Neutrophil (primary cell): ENCODE results near the gene COLEC12.

Experiments
- H3K27ac ChIP-seq: fragments of 200-600 bp; sonication (generic); 2 replicates; pipeline ENCODE4 v1.5.1; 2016; ENCODE audit warnings: mild to moderate bottlenecking, moderate library complexity
- H3K27me3 ChIP-seq: fragments of 200-600 bp; sonication (generic); 2 replicates; pipeline ENCODE4 v1.6.0; 2016; ENCODE audit warnings: mild to moderate bottlenecking
- H3K36me3 ChIP-seq: fragments of 200-600 bp; sonication (generic); 2 replicates; pipeline ENCODE4 v1.5.1; 2017
- H3K4me1 ChIP-seq, 2 experiments: fragments of 200-600 bp in 1 of 2; sonication (generic) in 1 of 2; 1 replicate in 1 of 2; 2 replicates in 1 of 2; pipeline versions ENCODE4 v1.5.1 to v1.6.1; 2013 to 2016; ENCODE audit warnings: low read depth in 1 of 2, low read length in 1 of 2, mild to moderate bottlenecking in 1 of 2, moderate library complexity in 1 of 2; ENCODE audit not compliant: control insufficient read depth in 1 of 2, insufficient read depth in 1 of 2
- H3K4me3 ChIP-seq, 2 experiments: fragments of 200-600 bp in 1 of 2; sonication (generic) in 1 of 2; 1 replicate in 1 of 2; 2 replicates in 1 of 2; pipeline ENCODE4 v1.5.1; 2013 to 2016; ENCODE audit warnings: low read depth in 1 of 2, low read length in 1 of 2, mild to moderate bottlenecking in 1 of 2, moderate library complexity in 1 of 2
- H3K9me3 ChIP-seq: fragments of 200-600 bp; sonication (generic); 2 replicates; pipeline ENCODE4 v1.5.1; 2016
- TF ChIP-seq, protein P1 (sequence below): fragments of 200-600 bp; sonication (generic); IDR thresholded peaks from 2 replicates; pipeline ENCODE4 v1.5.1; 2016; ENCODE audit warnings: antibody characterized with exemption

The COLEC12 gene

DNA sequence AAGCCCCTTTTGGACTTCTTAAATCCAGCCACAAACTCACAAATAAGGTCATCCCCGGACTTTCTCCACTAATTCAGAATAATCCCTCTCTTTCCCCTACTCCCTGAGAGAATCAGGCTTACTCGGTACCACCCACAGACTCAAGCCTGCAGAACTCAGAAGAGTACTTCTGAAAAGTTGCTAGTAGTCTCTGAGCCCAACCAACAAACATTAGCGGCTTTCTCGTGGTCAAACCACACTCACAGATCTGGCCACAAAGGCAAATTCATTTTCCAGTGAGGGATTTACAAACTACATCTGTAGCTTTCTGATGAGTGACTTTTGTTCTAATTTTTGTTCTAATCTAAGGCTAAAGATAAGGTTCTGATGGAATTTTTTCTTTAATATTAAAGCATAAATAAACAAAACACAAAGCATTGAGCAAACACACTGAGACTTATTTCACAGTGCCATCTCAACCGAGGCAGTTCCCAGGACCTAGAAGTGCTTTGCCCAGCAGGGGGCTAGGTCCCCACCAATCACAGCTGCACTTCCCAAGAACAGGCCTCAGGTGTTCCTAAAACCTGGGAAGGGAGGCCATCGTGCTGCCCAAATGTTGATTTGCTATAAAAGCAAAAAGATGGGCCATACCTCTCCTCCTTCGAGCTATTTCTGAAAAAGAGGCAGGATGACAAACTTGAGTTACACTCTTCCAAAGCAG is 110.7 kb downstream of the COLEC12 start:
- Histone ChIP-seq H3K27me3 (no peaks in the 10 kb centered on the region), H3K4me3 (no peak overlapping the region), H3K36me3 (no peaks in the 10 kb centered on the region), H3K9me3 (no peaks in the 10 kb centered on the region), H3K4me1 (peaks cover 14 to 17% of the 10 kb centered on the region in 2 experiments), H3K27ac (no peak overlapping the region)
- TF ChIP-seq, protein P1, sequence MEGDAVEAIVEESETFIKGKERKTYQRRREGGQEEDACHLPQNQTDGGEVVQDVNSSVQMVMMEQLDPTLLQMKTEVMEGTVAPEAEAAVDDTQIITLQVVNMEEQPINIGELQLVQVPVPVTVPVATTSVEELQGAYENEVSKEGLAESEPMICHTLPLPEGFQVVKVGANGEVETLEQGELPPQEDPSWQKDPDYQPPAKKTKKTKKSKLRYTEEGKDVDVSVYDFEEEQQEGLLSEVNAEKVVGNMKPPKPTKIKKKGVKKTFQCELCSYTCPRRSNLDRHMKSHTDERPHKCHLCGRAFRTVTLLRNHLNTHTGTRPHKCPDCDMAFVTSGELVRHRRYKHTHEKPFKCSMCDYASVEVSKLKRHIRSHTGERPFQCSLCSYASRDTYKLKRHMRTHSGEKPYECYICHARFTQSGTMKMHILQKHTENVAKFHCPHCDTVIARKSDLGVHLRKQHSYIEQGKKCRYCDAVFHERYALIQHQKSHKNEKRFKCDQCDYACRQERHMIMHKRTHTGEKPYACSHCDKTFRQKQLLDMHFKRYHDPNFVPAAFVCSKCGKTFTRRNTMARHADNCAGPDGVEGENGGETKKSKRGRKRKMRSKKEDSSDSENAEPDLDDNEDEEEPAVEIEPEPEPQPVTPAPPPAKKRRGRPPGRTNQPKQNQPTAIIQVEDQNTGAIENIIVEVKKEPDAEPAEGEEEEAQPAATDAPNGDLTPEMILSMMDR = no peak

DNA sequence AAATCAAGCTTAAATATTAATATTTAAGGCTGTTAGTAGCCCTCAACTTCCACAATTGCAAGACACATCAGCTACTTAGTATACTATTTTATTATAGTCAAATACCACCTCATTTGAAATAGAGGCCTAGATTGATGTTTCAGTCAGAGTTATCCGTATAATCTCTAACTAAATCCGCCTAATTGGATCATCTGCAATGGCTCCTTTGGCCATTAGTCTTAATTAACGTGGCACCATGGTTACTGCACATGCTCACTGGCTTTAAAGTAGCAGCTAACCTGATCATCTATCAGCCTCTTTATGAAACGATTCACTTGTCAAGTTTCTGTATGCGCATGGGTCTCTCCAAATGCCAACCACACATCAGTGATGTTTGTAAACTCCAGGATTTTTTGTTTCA is 112.3 kb downstream of the COLEC12 start:
- TF ChIP-seq, protein P1 = no peak
- Histone ChIP-seq H3K9me3 (no peaks in the 10 kb centered on the region), H3K27me3 (no peaks in the 10 kb centered on the region), H3K27ac (no peak overlapping the region), H3K4me3 (no peak overlapping the region), H3K36me3 (no peaks in the 10 kb centered on the region), H3K4me1 (peaks cover 21 to 27% of the 10 kb centered on the region in 2 experiments)

DNA sequence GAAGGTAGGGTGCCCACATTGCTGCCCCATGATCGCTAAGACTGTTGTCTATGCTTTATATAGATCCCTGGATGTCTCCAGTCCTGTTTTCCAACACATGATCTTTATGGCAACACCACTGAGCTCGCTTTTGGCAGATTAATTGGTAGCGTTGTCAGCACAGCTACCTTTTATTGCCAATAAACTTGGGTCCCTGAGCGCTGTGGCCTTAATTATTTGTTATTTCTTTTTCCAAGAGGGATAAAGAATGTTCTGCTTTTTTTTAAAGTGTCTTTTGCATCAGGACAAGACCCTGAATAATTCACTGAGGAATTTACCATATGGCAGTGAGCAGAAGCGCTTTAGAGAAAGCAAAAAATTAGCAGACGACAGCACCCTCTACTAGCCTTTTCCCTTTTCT is 113.5 kb downstream of the COLEC12 start:
- TF ChIP-seq, protein P1 = no peak
- Histone ChIP-seq H3K36me3 (no peaks in the 10 kb centered on the region), H3K27me3 (no peaks in the 10 kb centered on the region), H3K27ac (no peak overlapping the region), H3K9me3 (no peaks in the 10 kb centered on the region), H3K4me3 (no peak overlapping the region), H3K4me1 (peaks cover 26 to 38% of the 10 kb centered on the region in 2 experiments)

DNA sequence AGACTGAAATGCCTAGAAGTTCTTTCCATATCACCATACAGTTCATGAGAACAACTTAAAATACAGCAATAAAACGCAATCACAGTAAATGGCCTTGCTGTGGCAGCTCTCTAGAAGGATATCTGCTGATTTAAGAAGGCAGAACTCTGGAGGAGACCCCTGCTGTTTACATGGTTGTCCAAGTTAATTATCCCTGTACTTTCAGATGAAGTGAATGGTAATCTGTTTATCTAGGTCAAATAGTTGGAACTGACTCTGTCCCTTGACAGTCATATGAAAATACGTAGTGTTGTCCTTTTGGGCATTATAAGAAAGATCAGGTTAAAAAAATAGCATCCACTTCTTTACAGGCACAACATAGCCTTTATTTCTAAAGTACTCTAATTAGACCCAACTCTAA is 115.6 kb downstream of the COLEC12 start:
- Histone ChIP-seq H3K27me3 (no peaks in the 10 kb centered on the region), H3K27ac (peak overlapping the region; percentile 29), H3K4me1 (peaks cover 45 to 59% of the 10 kb centered on the region in 2 experiments), H3K36me3 (no peaks in the 10 kb centered on the region), H3K9me3 (no peaks in the 10 kb centered on the region), H3K4me3 (no peak overlapping the region)
- TF ChIP-seq, protein P1 = no peak

DNA sequence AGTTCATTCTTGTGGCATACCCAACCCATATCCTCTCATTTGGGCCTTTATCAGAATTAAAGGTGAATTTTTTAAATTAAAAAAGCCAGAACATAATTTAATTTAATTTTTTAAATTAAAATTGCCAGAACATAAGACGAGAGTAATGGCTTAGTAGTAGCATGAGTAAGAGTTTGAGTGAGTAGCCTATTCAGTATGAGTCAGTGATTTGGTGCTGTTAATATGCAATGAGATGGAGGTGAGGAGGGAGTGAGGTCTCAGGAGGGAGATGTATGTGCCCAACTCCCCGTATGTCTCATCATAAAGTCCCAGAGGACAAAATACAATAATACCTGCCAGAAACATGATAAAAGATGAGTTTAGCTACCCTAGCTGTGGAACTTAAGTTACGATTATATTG is 117.4 kb downstream of the COLEC12 start:
- no peaks in the 10 kb centered on the region for H3K36me3 ChIP-seq
- peaks cover 62 to 76% of the 10 kb centered on the region in 2 experiments for H3K4me1 ChIP-seq
- H3K9me3 ChIP-seq = no peaks in the 10 kb centered on the region
- no peak overlapping the region for H3K4me3 ChIP-seq
- TF ChIP-seq, protein P1 = no peak
- H3K27me3 ChIP-seq = no peaks in the 10 kb centered on the region
- H3K27ac ChIP-seq = no peak overlapping the region
